ENCODE results near the gene SPTBN4.
"Not testable (repeated sequence)": the region's sequence is repeated elsewhere in the genome, so short reads cannot be mapped to it uniquely, and the experiment has no call there.

DNA sequence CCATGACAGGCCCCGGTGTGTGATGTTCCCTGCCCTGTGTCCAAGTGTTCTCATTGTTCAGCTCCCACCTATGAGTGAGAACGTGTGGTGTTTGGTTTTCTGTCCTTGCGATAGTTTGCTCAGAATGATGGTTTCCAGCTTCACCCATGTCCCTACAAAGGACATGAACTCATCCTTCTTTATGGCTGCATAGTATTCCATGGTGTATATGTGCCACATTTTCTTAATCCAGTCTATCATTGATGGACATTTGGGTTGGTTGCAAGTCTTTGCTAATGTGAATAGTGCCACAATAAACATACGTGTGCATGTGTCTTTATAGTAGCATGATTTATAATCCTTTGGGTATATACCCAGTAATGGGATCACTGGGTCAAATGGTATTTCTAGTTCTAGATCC lies 80.4 kb downstream of the SPTBN4 start:
- not testable (repeated sequence) for TF ChIP-seq YY1 (IDR thresholded peaks at IDR 0.05; ENCODE audit: insufficient read depth, insufficient read length); SUZ12 (IDR thresholded peaks at IDR 0.05; ENCODE audit: extremely low read depth, insufficient read depth, insufficient read length); ZNF274 (IDR thresholded peaks at IDR 0.05; ENCODE audit: low read depth, low read length)

Data from NT2/D1 (cell line).